HK-2 (cell line): ENCODE data around the gene CACNA1C.
"Not testable (repeated sequence)": the region's sequence is repeated elsewhere in the genome, so short reads cannot be mapped to it uniquely, and the experiment has no call there.

ENCODE experiments used
- DNase-seq: peaks from one replicate; pipeline ENCODE4 v3.0.0-alpha.2; 2018; ENCODE audit not compliant: unreplicated experiment

Gene CACNA1C

DNA sequence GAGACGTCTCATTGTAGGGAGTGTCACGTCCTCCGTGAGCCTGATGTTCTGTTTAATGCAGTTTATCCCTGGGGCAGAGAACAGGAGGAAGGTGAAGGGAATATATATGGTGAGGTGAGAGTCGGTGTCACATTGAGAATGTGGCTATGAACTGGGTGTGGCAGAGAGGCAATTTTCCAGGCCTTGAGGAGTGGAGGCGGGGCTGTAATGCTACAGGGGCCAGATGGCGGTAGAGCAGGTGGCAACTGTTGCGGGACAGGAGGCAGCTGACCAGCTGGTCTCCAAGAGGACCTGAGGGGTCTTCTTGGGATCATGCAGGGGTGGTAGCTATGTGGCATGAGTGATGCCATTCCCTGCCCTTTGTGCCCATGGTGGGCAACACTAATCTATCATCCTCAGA is 59.6 kb downstream of the CACNA1C start:
- DNase-seq, result no peak

DNA sequence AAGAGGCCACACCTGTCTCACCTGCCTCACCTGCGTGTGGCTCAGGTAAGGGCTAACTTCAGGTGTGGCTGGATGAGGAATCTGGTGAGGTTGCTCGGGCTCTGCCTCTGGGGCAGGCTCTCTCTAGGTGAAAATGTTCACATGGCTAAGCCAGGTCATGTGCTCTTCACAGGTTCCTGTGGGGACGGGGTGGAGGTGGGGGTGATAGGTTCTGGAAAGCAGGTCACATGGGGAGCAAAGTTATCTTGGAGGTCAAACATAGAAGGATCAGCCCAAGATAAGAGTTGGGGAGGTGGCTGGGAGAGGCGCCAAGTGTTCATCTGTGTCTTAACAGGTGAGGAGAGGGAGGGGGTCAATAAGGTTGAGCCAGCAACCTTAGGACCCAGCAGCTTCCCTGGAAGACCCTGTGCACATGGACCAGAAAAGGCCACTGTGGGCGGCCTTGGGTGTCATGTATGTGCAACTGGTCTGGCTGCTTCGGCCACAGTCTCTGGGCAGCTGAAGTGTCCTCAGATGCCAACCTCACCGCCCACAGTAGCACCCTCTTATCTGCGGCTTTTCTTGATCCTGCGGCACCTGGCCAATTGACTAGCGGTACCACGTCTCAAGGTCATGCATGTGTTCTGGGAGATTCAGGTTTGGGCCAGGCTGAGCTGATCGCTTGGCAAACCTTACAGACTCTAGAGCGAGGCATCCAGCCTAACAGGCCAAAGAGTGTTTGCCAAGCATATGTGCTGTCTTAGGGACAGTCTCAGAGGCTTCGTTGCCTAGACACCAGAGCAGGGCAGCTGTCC is 60.5 kb downstream of the CACNA1C start:
- DNase-seq, result no peak

DNA sequence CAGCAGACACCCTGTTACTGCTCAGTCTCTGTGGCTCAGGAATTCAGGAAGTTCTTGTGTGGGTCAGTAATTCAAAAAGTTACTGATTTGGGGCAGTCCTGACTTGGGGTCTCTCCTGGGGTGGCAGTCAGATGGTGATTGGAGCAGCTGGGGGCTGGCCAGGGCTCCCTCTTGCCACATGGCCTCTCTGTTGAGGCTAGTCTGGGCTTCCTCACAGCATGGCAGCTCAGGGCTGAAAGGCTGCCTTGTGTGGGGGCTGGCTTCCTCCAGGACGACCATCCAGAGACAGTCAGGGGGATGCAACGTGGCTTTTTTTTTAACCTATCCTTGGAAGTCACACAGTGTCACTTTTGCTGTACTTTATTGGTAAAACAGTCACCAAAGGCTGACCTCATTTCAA is 61.3 kb downstream of the CACNA1C start:
- DNase-seq, result no peak

DNA sequence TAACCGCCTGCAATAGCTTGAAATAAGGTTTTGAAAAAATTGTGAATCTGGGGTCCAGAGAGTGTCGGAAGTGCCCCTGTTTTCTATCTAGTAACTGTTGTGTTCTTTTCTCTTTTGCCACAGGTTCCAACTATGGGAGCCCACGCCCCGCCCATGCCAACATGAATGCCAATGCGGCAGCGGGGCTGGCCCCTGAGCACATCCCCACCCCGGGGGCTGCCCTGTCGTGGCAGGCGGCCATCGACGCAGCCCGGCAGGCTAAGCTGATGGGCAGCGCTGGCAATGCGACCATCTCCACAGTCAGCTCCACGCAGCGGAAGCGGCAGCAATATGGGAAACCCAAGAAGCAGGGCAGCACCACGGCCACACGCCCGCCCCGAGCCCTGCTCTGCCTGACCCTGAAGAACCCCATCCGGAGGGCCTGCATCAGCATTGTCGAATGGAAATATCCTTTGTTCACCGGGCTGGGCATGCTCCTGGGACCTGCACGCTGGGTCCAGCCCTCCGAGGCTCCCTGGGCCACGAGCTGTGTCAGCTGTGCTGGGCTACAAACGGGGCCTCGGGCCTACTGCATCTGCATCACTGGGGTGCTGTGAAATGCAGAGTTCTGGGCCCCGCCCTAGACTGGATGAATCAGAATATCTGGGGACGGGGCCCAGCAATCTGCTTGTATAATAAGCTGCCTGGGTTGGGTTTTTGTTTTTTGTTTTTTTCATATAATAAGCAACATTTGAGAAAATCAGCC is 62.5 kb downstream of the CACNA1C start:
- DNase-seq, result no peak

DNA sequence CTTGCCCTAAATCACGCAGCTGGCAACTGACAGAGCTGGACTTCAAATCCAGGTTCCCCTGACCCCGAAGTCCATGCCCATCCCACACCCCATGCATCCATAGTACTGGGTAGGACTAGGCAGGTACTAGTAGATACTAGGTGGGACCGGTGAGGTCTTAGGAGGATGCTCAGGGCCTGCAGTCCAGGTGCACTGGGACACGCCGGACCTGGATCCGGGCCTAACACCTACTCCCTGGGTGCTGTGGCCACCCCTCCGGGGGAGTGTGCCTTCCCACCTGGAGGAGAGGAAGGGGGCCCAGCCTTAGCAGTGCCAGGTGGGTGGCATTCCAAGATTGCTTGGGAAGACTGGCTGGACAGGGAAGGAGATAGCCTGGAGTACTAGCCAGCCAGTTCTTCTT is 64.8 kb downstream of the CACNA1C start:
- no peak for DNase-seq

DNA sequence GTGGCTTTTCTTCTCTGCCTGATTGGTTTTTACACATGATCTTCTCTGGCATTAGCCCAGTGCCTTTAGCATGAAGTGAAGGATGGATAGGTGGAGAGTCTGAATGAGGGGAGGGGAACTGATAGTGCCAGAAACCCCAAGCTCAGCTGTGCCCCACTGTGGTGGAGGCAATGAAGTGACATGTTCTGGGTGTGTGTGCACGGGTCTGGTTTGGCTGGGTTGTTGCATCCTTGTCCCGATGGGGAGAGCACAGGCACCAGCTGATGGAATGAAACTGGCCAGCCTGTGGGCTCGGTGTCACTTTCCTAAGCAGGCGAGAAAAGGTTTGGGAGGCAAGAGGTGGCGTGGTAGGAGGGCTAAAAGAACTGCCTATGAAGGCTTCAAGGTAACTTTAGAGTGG is 65.3 kb downstream of the CACNA1C start:
- no peak for DNase-seq

DNA sequence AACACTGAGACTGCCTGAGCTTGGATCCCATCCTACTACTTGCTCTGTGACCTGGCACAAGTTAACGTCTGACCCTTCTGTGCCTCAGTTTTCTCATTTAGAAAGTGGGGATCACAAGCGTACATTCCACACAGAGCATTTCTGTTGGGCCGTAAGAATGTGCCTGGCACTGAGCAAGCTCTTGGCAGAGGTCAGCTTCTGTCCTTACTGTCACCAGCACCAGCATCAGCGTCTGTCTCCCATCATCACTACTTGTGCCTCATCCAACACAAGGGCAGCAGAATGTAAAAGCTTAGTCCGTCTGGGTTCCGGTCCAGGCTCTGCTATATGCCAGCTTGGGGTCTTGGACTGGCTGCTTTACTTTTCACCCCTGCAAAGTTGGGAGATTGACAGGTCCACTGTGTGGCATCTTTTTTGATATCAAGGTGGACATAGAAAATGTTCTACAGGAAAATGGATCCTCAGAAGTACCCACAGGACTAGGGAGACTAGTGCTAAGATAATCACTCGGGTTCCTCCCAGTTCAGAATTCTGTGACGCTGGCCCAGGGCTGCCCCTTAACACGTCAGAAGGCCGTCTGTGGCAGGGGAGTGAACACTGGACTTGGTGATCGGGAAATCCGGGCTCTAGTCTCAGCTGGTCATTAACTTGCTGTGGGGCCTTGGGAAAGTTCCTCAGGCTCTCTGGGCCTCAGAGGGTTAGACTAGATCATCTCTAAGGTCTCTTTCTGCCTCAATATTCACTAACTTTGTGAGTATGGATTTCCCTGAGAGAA is 65.9 kb downstream of the CACNA1C start:
- DNase-seq, result no peak

DNA sequence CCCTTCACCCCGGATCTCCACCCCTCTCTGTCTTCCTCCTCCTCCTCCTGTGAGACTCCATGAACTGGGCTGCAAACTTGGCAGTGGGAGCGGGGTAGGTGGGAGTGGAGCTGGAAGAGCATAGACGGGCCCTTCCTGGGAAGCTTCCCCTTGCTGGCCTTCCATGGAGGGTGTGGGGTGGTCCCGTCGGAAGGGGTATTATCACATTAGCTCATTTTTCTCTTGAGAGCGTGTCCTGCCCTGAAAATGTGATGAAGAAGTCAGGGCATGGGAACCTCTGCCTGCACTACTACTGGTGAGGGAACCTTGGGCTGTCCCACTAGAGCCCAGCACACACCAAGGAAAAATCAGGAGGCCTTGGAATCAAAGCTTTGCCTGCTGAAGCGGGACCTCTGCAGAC is 66.5 kb downstream of the CACNA1C start:
- no peak for DNase-seq

DNA sequence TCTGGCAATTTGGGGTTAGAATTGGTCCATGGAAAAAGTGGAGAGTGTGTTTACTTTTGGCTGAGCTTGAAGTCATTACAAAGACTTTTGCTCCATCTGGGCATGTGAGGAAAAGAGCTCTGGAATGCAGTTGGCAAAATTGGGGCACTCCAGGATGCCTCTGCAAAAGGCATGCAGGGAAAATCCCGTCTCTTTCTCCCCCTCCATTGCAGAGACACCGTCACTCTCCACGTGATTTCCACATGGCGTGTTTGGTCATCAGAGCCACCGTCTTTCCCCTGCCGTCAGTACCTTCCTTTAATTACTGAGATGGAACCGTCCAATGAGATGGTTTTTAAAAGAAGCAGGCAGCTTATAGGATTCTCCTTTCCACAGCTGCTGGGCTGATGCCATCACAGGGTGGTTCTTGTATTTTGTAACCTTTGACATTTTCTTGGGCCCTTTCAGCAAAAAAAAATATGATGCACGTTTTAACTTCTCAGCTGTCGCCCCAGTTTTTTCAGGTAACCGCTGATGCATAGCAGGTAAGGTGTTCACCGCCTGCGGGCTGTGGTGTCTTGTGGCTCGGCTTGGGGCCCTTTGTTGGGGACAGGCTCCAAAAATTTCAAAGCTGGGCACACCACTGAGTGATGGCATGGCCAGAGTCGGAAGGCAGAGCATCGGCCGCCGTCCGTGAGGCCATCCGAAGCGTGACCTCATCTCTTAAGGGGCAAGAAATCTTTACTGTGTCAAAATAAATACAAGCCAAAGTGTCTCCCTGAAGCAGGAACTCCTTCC is 68.4 kb downstream of the CACNA1C start:
- no peak for DNase-seq

DNA sequence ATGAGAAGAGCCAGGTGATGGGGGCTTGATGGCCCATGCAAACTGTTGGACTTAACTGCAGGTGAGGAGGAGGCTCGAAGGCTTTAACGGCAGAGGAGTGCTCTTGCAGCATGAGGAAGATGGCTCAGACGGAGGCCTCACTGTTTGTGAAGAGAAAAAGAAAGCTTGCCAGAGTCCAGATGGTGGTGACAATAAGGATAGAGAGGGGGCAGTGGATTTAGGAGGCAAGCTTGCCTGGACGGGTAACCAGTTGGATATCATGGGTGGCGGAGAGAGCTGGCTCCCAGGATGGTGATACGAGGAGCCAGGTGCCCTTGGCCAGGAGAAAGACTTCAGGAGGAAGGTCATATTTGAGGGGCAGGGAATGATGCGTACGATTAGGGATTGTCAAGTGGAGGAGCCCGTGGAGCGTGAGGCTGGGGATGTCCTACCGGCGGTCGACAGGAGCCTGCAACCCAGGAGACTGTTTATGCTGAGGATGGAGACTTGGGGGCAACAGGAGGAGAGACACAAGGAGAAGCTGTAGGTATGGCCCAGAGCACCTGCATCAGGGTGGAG is 71.8 kb downstream of the CACNA1C start:
- DNase-seq, result no peak

DNA sequence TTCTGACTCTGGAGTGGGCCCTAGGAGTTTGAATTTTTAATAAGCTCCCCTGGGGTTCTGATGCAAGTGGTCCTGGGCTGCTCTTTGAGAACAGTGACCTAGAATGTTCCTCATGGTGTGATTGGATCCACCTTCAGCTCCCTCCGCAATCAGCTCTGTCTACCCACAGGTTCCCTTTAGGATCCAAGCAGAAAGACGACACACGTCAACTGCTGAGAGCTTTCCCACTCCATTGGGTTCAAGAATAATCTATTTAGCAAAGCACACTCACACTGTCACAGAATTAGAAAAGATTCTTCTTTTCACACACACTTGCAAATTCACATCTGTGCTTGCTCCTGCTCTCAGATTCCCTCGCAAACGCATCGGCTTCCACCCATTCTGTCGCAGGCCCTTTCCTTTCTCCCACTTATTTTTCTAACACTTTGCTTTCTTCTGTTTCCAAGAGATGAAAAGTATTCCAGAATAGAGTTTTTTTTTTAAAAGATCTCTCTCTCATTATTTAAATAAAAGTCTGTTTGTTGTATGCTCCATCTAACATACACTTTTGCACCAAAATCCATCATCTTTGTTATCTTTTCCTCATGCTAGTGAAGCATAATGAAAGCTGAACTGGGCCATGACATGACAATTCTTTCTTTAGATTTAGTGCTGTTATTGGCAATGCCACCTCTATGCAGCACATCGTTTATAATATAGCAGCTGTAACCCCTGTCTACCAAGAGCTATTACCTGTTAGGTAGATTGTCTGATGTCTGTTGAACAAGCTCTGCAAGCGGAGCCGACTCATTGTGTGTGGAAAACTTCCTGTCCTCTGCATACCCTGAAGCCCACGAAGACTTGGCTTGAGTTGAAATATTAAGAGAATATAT is 73.1 kb downstream of the CACNA1C start:
- DNase-seq, result no peak

DNA sequence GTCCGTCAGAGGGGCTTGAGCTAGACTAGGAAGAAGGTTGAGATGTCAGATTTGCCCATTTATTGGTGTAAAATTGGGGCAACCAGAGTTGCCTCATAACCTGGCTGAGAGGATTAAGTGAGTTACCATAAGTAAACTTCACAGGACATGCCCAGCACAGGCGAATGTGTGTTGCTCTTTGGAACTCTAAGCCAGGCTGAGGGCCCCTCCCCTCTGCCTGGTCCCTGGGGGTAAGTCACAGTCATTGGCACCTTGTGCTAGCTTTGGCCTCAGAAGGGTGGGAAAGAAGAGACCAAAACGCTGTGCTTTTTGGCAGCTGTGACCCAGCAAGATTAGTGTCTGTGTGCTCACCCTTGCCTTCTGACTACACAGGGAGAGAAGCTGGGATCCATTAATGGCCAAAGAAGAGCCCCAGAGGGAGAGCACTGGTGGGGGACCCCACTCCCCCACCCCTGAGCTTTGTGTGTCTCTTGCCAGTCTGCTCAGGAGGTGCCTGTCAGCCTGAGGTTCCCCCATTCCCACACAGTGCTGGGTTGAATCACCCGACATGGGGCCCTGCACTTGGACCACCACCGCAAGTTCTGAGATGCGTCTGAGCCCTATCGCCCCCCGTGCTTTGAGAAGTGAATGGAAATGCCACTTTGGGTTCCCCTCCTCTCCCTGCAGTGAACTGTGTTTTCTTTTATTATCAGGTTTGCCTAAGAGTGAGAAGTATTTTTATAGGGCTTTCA is 74.1 kb downstream of the CACNA1C start:
- DNase-seq, result no peak

DNA sequence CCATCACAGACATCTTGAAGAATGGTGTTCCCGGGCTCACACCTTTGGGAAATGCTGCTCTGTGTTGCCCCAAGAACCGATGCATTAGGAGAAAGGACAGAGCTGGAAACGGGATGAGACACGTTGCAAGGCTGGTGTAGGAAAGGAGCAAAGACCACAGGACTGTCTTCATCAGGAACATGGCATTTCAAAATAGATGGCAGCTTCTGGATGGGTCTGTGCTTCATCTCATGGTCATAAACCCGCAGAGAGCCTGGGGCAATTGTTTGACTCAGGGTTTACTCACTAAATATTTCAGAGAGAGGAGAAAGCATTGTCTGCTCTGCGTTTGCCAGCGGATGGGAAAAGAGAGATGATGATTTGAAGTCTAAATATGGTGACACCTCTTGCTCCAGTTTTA is 76.3 kb downstream of the CACNA1C start:
- DNase-seq, result no peak

DNA sequence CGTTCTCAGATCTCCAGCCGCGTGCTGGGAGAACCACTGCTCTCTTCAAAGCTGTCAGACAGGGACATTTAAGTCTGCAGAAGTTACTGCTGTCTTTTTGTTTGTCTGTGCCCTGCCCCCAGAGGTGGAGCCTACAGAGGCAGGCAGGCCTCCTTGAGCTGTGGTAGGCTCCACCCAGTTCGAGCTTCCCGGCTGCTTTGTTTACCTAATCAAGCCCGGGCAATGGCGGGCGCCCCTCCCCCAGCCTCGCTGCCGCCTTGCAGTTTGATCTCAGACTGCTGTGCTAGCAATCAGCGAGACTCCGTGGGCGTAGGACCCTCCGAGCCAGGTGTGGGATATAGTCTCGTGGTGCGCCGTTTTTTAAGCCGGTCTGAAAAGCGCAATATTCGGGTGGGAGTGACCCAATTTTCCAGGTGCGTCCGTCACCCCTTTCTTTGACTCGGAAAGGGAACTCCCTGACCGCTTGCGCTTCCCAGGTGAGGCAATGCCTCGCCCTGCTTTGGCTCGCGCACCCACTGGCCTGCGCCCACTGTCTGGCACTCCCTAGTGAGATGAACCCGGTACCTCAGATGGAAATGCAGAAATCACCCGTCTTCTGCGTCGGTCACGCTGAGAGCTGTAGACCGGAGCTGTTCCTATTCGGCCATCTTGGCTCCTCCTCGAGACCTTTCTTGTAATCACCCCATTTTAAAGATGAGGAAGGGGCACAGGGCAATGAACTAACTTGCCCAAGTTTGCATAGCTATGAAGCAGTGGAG is 83.1 kb downstream of the CACNA1C start:
- DNase-seq, result not testable (repeated sequence)

DNA sequence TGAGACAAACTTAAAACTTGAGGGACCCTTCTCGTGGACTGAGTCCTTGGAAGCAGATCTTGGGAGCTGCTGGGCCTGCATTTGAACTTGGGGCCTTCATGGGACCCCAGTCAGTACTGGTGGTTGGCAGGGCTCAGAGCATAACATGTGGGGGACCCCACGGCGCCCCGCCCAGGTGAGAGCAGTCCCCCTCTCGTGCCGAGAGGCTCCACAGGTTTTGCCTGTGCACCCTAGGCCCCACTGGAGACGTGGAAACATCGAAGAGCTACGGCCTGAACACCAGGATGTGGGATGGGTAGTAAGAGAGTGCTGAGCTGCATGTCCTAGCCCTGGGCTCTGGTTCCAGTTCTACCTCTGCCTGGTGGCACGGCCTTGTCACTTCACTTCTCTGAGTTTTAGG is 84.1 kb downstream of the CACNA1C start:
- DNase-seq, result no peak

DNA sequence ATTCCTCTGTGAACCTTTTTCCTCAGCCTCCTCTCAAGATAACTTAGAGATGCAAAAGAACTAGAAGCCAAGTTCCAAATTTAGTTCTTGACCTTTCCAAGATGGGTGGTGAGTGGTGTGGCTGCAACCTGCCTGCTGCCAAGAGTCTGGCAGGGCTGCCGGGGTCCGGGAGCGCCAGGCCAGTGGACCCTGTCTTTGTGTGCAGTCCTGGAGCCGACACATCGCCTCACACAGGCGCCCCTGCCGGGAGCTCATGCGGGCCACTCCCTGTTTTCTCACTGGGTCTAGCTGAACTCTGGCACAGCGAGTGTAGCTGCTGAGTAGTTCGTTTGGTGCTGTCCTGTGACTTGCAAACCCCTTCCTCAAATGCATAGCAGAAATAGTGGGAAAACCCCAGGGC is 84.9 kb downstream of the CACNA1C start:
- DNase-seq, result no peak

DNA sequence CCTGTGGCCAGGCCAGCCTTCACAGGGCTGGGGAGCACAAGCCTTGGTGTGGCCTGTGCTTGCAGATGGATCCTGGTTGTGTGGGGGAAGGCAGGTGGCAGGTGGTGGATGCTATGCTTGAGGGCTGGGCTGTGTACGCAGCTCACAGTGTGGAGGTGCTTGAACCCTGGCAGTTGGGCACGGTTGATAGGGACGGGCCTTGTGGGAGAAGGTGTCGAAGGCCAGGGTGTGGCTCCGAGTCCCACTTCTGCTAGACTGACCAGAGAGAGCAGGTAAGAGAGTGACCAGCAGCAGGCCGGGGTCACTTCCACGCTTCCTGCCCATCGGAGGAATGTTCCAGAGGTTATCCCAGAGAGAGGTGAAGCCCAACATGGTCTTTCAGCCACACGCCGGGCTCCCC is 85.5 kb downstream of the CACNA1C start:
- DNase-seq, result no peak

DNA sequence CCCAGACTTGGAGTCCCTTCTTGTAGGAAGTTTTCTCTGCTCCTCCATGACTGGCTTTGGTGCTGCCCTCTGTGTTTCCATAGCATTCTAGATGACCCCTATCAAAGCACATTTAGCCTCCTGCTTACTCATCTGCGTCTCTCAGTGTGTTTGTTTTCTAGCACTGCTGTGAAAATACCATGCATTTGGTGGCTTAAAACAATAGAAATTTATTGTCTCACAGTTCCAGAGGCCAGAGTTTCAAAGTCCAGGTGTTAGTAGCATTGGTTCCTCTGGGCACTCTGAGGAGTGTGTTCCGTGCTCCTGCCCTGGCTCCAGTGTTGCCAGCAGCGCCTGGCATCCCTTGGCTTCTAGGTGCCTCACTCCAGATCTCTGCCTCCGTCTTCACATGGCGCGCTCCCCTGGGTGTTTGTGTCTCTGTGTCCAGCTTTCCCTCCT is 86.1 kb downstream of the CACNA1C start:
- no peak for DNase-seq

DNA sequence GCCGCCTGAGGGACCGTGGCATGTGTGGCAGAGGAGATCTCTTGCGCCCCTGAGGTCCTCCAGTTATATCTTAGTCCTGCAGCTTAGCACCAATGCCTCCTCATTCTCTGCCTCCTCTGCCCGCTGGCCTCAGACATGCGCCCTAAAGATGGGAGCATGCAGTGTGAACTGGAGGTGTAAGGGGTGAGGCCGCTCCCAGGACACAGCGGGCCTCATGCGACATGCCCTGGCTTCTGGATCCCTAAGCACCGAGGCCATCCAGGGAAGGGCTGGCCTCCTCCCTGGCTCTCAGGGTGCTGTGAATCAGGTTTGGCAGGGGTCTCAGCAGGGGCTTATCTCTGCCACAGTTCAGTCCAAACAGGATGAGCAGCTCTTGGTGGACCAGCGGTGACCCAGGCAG is 86.9 kb downstream of the CACNA1C start:
- no peak for DNase-seq
